Fibroblast of lung (primary cell): ENCODE results near the gene BGN. TPM values are rescaled to one million over a fixed set of nuclear protein-coding genes. Genes with fewer than 3 reads are reported as not detected.
A peak's percentile ranks its signal among the peaks of the same experiment; 100 is the strongest.

Experiments
- DNase-seq, 2 donors: peaks; one replicate each; pipeline versions ENCODE4 v3.0.0 to v3.0.0-alpha.2; 2010; ENCODE audit warnings: low read depth in 2 of 2
- H2AFZ ChIP-seq: 2 replicates; pipeline ENCODE4 v1.5.1; 2012; ENCODE audit warnings: low read length, control low read depth, inconsistent platforms
- H3K27ac ChIP-seq: 2 replicates; pipeline ENCODE4 v1.5.1; 2011; ENCODE audit warnings: low read length, control low read depth; ENCODE audit not compliant: insufficient read depth
- H3K27me3 ChIP-seq: 2 replicates; pipeline ENCODE4 v1.5.1; 2011; ENCODE audit warnings: mild to moderate bottlenecking, low read length; ENCODE audit not compliant: control insufficient read depth, insufficient read depth
- H3K36me3 ChIP-seq: 2 replicates; pipeline ENCODE4 v1.5.1; 2011; ENCODE audit warnings: low read length; ENCODE audit not compliant: control insufficient read depth, insufficient read depth
- H3K4me1 ChIP-seq: 2 replicates; pipeline ENCODE4 v1.5.1; 2011; ENCODE audit warnings: low read length; ENCODE audit not compliant: control insufficient read depth, insufficient read depth; ENCODE audit errors: extremely low read depth
- H3K4me2 ChIP-seq: 2 replicates; pipeline ENCODE4 v1.5.1; 2011; ENCODE audit warnings: low read length, control low read depth; ENCODE audit not compliant: insufficient read depth; ENCODE audit errors: extremely low read depth
- H3K4me3 ChIP-seq, 4 experiments: fragments of 200-600 bp in 1 of 4; sonication (generic) in 1 of 4; replicated peaks in 1 of 4; 2 replicates each; pipeline ENCODE4 v1.5.1; 2011 to 2016; ENCODE audit warnings: low read length in 4 of 4, low read depth in 3 of 4, mild to moderate bottlenecking in 3 of 4, control low read depth in 2 of 4, inconsistent platforms in 1 of 4, mixed read lengths in 1 of 4; ENCODE audit not compliant: insufficient read depth in 1 of 4; ENCODE audit errors: control extremely low read depth in 1 of 4
- H3K79me2 ChIP-seq: 2 replicates; pipeline ENCODE4 v1.5.1; 2012; ENCODE audit warnings: mild to moderate bottlenecking, low read length, inconsistent platforms; ENCODE audit not compliant: control insufficient read depth, insufficient read depth
- H3K9ac ChIP-seq: 2 replicates; pipeline ENCODE4 v1.5.1; 2011; ENCODE audit warnings: mild to moderate bottlenecking, low read length, control low read depth; ENCODE audit not compliant: insufficient read depth
- H3K9me3 ChIP-seq: 2 replicates; pipeline ENCODE4 v1.5.1; 2012; ENCODE audit warnings: low read depth, low read length; ENCODE audit not compliant: control insufficient read depth, insufficient read depth
- H4K20me1 ChIP-seq: 2 replicates; pipeline ENCODE4 v1.5.1; 2011; ENCODE audit warnings: low read length; ENCODE audit not compliant: control insufficient read depth, insufficient read depth; ENCODE audit errors: extremely low read depth
- CTCF ChIP-seq, 2 donors: IDR thresholded peaks in 1 of 2; conservative IDR thresholded peaks in 1 of 2; 1 replicate in 1 of 2; 2 replicates in 1 of 2; pipeline ENCODE4 v1.5.1; 2011 to 2012; ENCODE audit warnings: low read length in 2 of 2, control low read depth in 1 of 2, inconsistent platforms in 1 of 2, low read depth in 1 of 2, mild to moderate bottlenecking in 1 of 2
- EZH2 ChIP-seq: IDR thresholded peaks from 2 replicates; pipeline ENCODE4 v1.5.1; 2012; ENCODE audit warnings: low read length, control low read depth, mild to moderate bottlenecking; ENCODE audit errors: missing control alignments
- polyA plus RNA-seq, 2 donors: library from polyadenylated mRNA; depleted of rRNA in 1 of 2; stranded (reverse) in 1 of 2; unstranded in 1 of 2; fragments of >200 nt; gene quantifications; 2 replicates each; pipeline ENCODE4 v1.2.1, GENCODE V29; 2011 to 2012; ENCODE audit warnings: missing spikeins in 1 of 2
- total RNA-seq: library from RNA; depleted of rRNA; stranded (reverse); fragments of >200 nt; gene quantifications from 2 replicates; pipeline ENCODE4 v1.2.1, GENCODE V29; 2014

Gene BGN
- total and polyA plus RNA-seq, 2 donors (not counting 1 experiment from before 2014, with no cell fraction given) = 10.1 to 61.7 TPM

GRCh38 chrX:153504445-153505016 is 9.8 kb downstream of the BGN start:
- no peak for DNase-seq
- H3K9ac ChIP-seq = no peak overlapping the region
- no peak overlapping the region for H3K4me3 ChIP-seq
- H3K27me3 ChIP-seq = no peaks in the 10 kb centered on the region
- H3K27ac ChIP-seq = no peak overlapping the region
- no peaks in the 10 kb centered on the region for H3K9me3 ChIP-seq
- H2AFZ ChIP-seq = no peak overlapping the region
- H3K4me1 ChIP-seq = no peaks in the 10 kb centered on the region
- no peak overlapping the region for H3K4me2 ChIP-seq
- H3K79me2 ChIP-seq = no peaks in the 10 kb centered on the region
- no peak for TF ChIP-seq CTCF (conservative IDR thresholded peaks at IDR 0.05 in 1 of 2, IDR thresholded peaks at IDR 0.05 in 1 of 2; ENCODE audit: low read depth in 1 of 2, low read length in 2 of 2)
- no peaks in the 10 kb centered on the region for H4K20me1 ChIP-seq
- H3K36me3 ChIP-seq = no peaks in the 10 kb centered on the region

GRCh38 chrX:153505361-153505760 is 10.6 kb downstream of the BGN start:
- TF ChIP-seq EZH2 (no peak), CTCF (conservative IDR thresholded peaks at IDR 0.05 in 1 of 2, IDR thresholded peaks at IDR 0.05 in 1 of 2; ENCODE audit: low read depth in 1 of 2, low read length in 2 of 2) (no peak)

GRCh38 chrX:153507484-153508178 is 12.9 kb downstream of the BGN start:
- H3K27ac ChIP-seq = no peak overlapping the region
- no peak overlapping the region for H3K4me3 ChIP-seq
- no peaks in the 10 kb centered on the region for H3K27me3 ChIP-seq
- H3K4me1 ChIP-seq = no peaks in the 10 kb centered on the region
- no peaks in the 10 kb centered on the region for H3K36me3 ChIP-seq
- H3K79me2 ChIP-seq = no peaks in the 10 kb centered on the region
- H4K20me1 ChIP-seq = no peaks in the 10 kb centered on the region
- TF ChIP-seq EZH2 = no peak
- TF ChIP-seq CTCF (conservative IDR thresholded peaks at IDR 0.05 in 1 of 2, IDR thresholded peaks at IDR 0.05 in 1 of 2; ENCODE audit: low read depth in 1 of 2, low read length in 2 of 2) = peak; percentile 60
- H3K9ac ChIP-seq = no peak overlapping the region
- H3K9me3 ChIP-seq = no peaks in the 10 kb centered on the region
- no peak overlapping the region for H2AFZ ChIP-seq
- no peak overlapping the region for H3K4me2 ChIP-seq
- peak; percentile 59 for DNase-seq

More at GRCh38 chrX:153505361-153505760, 10.6 kb downstream of the BGN start:
- H3K4me3 ChIP-seq = no peak overlapping the region
- no peaks in the 10 kb centered on the region for H3K36me3 ChIP-seq
- no peaks in the 10 kb centered on the region for H3K27me3 ChIP-seq
- H2AFZ ChIP-seq = no peak overlapping the region
- H3K79me2 ChIP-seq = no peaks in the 10 kb centered on the region
- no peak overlapping the region for H3K27ac ChIP-seq
- H3K9ac ChIP-seq = no peak overlapping the region
- H3K9me3 ChIP-seq = no peaks in the 10 kb centered on the region
- no peak overlapping the region for H3K4me2 ChIP-seq
- no peaks in the 10 kb centered on the region for H4K20me1 ChIP-seq
- H3K4me1 ChIP-seq = no peaks in the 10 kb centered on the region
- DNase-seq = no peak
